A549 (cell line): ENCODE results near the gene CEBPB. TPM values are rescaled to one million over a fixed set of nuclear protein-coding genes. Genes with fewer than 3 reads are reported as not detected.

Experiments
- ATAC-seq, 2 experiments: fragments of 200-7000 bp in 1 of 2; fragments of >200 bp in 1 of 2; cut with Nextera tagmentation in 1 of 2; cut with Tn5 transposase in 1 of 2; 3 replicates each; pipeline versions ENCODE4 v1.8.0 to v1.9.1; 2018 to 2020; ENCODE audit warnings: mild to moderate bottlenecking in 1 of 2, moderate library complexity in 1 of 2
- CTCF ChIA-PET: fragments of 300-600 bp; sonication (Branson Sonifier 250); formaldehyde crosslinking; extraction: SDS; loops from one replicate; lab custom pipeline; 2021; ENCODE audit warnings: antibody characterized with exemption, inconsistent platforms; lab: Yijun Ruan, JAX
- POLR2A ChIA-PET: fragments of 350-600 bp; formaldehyde crosslinking; extraction: SDS; loops from one replicate; lab custom pipeline; 2021; ENCODE audit warnings: antibody characterized with exemption, inconsistent platforms; lab: Yijun Ruan, JAX
- DNase-seq, 2 experiments: peaks; one replicate each; pipeline versions ENCODE4 v3.0.0 to v3.0.0-alpha.2; 2011 to 2016; ENCODE audit warnings: low read depth in 1 of 2, low spot score in 1 of 2
- FAIRE-seq: peaks from 2 replicates; lab custom pipeline; 2011; peaks lifted over from hg19 to GRCh38; lab: Jason Lieb, UNC
- H3K27ac ChIP-seq, 2 experiments: fragments of >200 bp; sonication (Bioruptor Twin); formaldehyde crosslinking; 3 replicates each; pipeline ENCODE4 v1.5.1; 2016 to 2017
- H3K4me1 ChIP-seq: fragments of >200 bp; sonication (Bioruptor Twin); formaldehyde crosslinking; 3 replicates; pipeline ENCODE4 v1.6.1; 2016
- H3K4me2 ChIP-seq: fragments of >200 bp; sonication (Bioruptor Twin); formaldehyde crosslinking; 3 replicates; pipeline ENCODE4 v1.6.1; 2016
- H3K4me3 ChIP-seq: fragments of >200 bp; sonication (Bioruptor Twin); formaldehyde crosslinking; 3 replicates; pipeline ENCODE4 v1.5.1; 2016
- H3K9me3 ChIP-seq: fragments of >200 bp; sonication (Bioruptor Twin); formaldehyde crosslinking; 3 replicates; pipeline ENCODE4 v1.6.1; 2016
- CHD2 ChIP-seq: fragments of 150-350 bp; IDR thresholded peaks from 2 replicates; pipeline ENCODE4 v1.6.1; 2014; ENCODE audit warnings: low read length; ENCODE audit not compliant: partially characterized antibody
- CHD4 ChIP-seq: fragments of 200-600 bp; sonication (generic); IDR thresholded peaks from 2 replicates; pipeline ENCODE4 v1.6.1; 2016; ENCODE audit warnings: antibody characterized with exemption, mild to moderate bottlenecking, borderline replicate concordance
- EHF ChIP-seq: fragments of 250-450 bp; sonication (Bioruptor Pico); IDR thresholded peaks from 2 replicates; pipeline ENCODE4 v1.5.0; 2020; ENCODE audit warnings: mild to moderate bottlenecking
- EHMT2 ChIP-seq: fragments of 200-600 bp; sonication (generic); IDR thresholded peaks from 2 replicates; pipeline ENCODE4 v1.6.1; 2016; ENCODE audit warnings: antibody characterized with exemption, low read depth, mild to moderate bottlenecking, moderate library complexity
- FOSL2 ChIP-seq, 2 experiments: fragments of 450-650 bp in 1 of 2; fragments of >200 bp in 1 of 2; sonication (Bioruptor Twin) in 1 of 2; formaldehyde crosslinking; IDR thresholded peaks; 2 replicates each; pipeline versions ENCODE4 v1.5.0 to v1.6.1; 2016 to 2020; ENCODE audit warnings: mild to moderate bottlenecking in 1 of 2, moderate library complexity in 1 of 2
- GATA3 ChIP-seq: IDR thresholded peaks from 2 replicates; pipeline ENCODE4 v1.6.1; 2012; ENCODE audit warnings: borderline replicate concordance
- HDAC2 ChIP-seq: fragments of 200-600 bp; sonication (generic); IDR thresholded peaks from 2 replicates; pipeline ENCODE4 v1.6.1; 2016
- HEYL ChIP-seq: fragments of 250-450 bp; sonication (Bioruptor Pico); IDR thresholded peaks from 2 replicates; pipeline ENCODE4 v1.8.0; 2021; ENCODE audit warnings: mild to moderate bottlenecking, moderate library complexity
- HOXA7 ChIP-seq: fragments of 250-450 bp; sonication (Bioruptor Pico); IDR thresholded peaks from 2 replicates; pipeline ENCODE4 v1.5.0; 2020; ENCODE audit warnings: mild to moderate bottlenecking, moderate library complexity
- HOXB13 ChIP-seq: fragments of 250-450 bp; sonication (Bioruptor Pico); IDR thresholded peaks from 2 replicates; pipeline ENCODE4 v1.5.0; 2020; ENCODE audit warnings: low read depth, mild to moderate bottlenecking, moderate library complexity
- HOXB5 ChIP-seq: fragments of 250-450 bp; sonication (Bioruptor Pico); IDR thresholded peaks from 2 replicates; pipeline ENCODE4 v1.5.0; 2020; ENCODE audit warnings: mild to moderate bottlenecking, moderate library complexity
- KDM5A ChIP-seq: fragments of 200-600 bp; sonication (generic); IDR thresholded peaks from 2 replicates; pipeline ENCODE4 v1.6.1; 2016; ENCODE audit warnings: antibody characterized with exemption, mild to moderate bottlenecking
- MAFK ChIP-seq: fragments of 450-650 bp; IDR thresholded peaks from 2 replicates; pipeline ENCODE4 v1.6.1; 2014; ENCODE audit not compliant: partially characterized antibody
- MAZ ChIP-seq: fragments of 150-350 bp; IDR thresholded peaks from 2 replicates; pipeline ENCODE4 v1.6.1; 2014; ENCODE audit warnings: antibody characterized with exemption, low read depth, low read length, borderline replicate concordance
- MYC ChIP-seq: IDR thresholded peaks from 2 replicates; pipeline ENCODE4 v1.6.1; 2012; ENCODE audit warnings: mild to moderate bottlenecking, inconsistent platforms, low read length, improper control_type of control experiment, borderline replicate concordance
- NPAS2 ChIP-seq: fragments of 250-450 bp; sonication (Bioruptor Pico); IDR thresholded peaks from 2 replicates; pipeline ENCODE4 v1.8.0; 2022; ENCODE audit warnings: mild to moderate bottlenecking, moderate library complexity, borderline replicate concordance
- NR3C1 ChIP-seq: fragments of >200 bp; sonication (Bioruptor Twin); formaldehyde crosslinking; IDR thresholded peaks from 3 replicates; pipeline ENCODE4 v1.6.1; 2017
- PHF8 ChIP-seq: fragments of 200-600 bp; sonication (generic); IDR thresholded peaks from 2 replicates; pipeline ENCODE4 v1.6.1; 2016; ENCODE audit warnings: low read depth, mild to moderate bottlenecking, antibody characterized with exemption, moderate library complexity, borderline replicate concordance
- POLR2A ChIP-seq: IDR thresholded peaks from 2 replicates; pipeline ENCODE4 v1.6.1; 2012; ENCODE audit warnings: mild to moderate bottlenecking, low read length
- RARB ChIP-seq: fragments of 250-450 bp; sonication (Bioruptor Pico); IDR thresholded peaks from 2 replicates; pipeline ENCODE4 v1.8.0; 2021; ENCODE audit warnings: mild to moderate bottlenecking, moderate library complexity
- RFX5 ChIP-seq: fragments of 450-650 bp; IDR thresholded peaks from 2 replicates; pipeline ENCODE4 v1.7.1; 2014; ENCODE audit warnings: antibody characterized with exemption, mild to moderate bottlenecking, moderate library complexity
- RNF2 ChIP-seq: fragments of 200-600 bp; sonication (generic); IDR thresholded peaks from 2 replicates; pipeline ENCODE4 v1.6.1; 2016; ENCODE audit warnings: low read depth, mild to moderate bottlenecking, antibody characterized with exemption, moderate library complexity, borderline replicate concordance
- SMC3 ChIP-seq: fragments of >200 bp; sonication (Bioruptor Twin); formaldehyde crosslinking; IDR thresholded peaks from 3 replicates; pipeline ENCODE4 v1.6.1; 2018; ENCODE audit warnings: inconsistent platforms
- TFCP2L1 ChIP-seq: fragments of 250-450 bp; sonication (Bioruptor Pico); IDR thresholded peaks from 2 replicates; pipeline ENCODE4 v1.5.0; 2021; ENCODE audit warnings: mild to moderate bottlenecking
- ZFP36 ChIP-seq: fragments of 450-650 bp; IDR thresholded peaks from 2 replicates; pipeline ENCODE4 v1.6.1; 2014; ENCODE audit warnings: borderline replicate concordance; ENCODE audit not compliant: partially characterized antibody
- ZSCAN20 ChIP-seq: fragments of 250-450 bp; sonication (Bioruptor Pico); IDR thresholded peaks from 2 replicates; pipeline ENCODE4 v1.8.0; 2022; ENCODE audit warnings: mild to moderate bottlenecking, moderate library complexity
- WGBS: methylation state at CpG from one replicate; pipeline ENCODE4 v1.1.6; 2017; ENCODE audit errors: missing lambda C conversion rate; 5-methylcytosine and 5-hydroxymethylcytosine counted together
- polyA plus RNA-seq, 4 experiments: library from polyadenylated mRNA; depleted of rRNA in 3 of 4; stranded (reverse); fragments of >200 nt; fragmentation: RNase III in 1 of 4; extraction: RNeasy Plus Mini Kit Qiagen cat#74134 plus additional on column Dnase treatment in 1 of 4; gene quantifications; 2 replicates in 3 of 4; 3 replicates in 1 of 4; pipeline ENCODE4 v1.2.3, GENCODE V29; 2011 to 2017
- TF ChIP-seq, protein P1 (sequence below): IDR thresholded peaks from 2 replicates; pipeline ENCODE4 v1.6.1; 2012; ENCODE audit warnings: low read depth, borderline replicate concordance
- TF ChIP-seq, protein P2 (sequence below): IDR thresholded peaks from 2 replicates; pipeline ENCODE4 v1.6.1; 2012
- TF ChIP-seq, protein P3 (sequence below): fragments of 150-350 bp; IDR thresholded peaks from 2 replicates; pipeline ENCODE4 v1.6.1; 2014; ENCODE audit warnings: low read depth, mild to moderate bottlenecking, low read length
- TF ChIP-seq, protein P4 (sequence below): fragments of 450-650 bp; IDR thresholded peaks from 2 replicates; pipeline ENCODE4 v1.6.1; 2014; ENCODE audit warnings: antibody characterized with exemption
- TF ChIP-seq, protein P5 (sequence below): fragments of >200 bp; sonication (Bioruptor Twin); formaldehyde crosslinking; IDR thresholded peaks from 2 replicates; pipeline ENCODE4 v1.6.1; 2016
- TF ChIP-seq, protein P6 (sequence below): fragments of >200 bp; sonication (Bioruptor Twin); formaldehyde crosslinking; IDR thresholded peaks from 3 replicates; pipeline ENCODE4 v1.6.1; 2016
- TF ChIP-seq, protein P7 (sequence below): fragments of 250-450 bp; sonication (Bioruptor Pico); IDR thresholded peaks from 2 replicates; pipeline ENCODE4 v1.5.0; 2021; ENCODE audit warnings: mild to moderate bottlenecking, moderate library complexity, borderline replicate concordance
- TF ChIP-seq, protein P8 (sequence below): fragments of 250-450 bp; sonication (Bioruptor Pico); IDR thresholded peaks from 2 replicates; pipeline ENCODE4 v1.5.0; 2020; ENCODE audit warnings: low read depth, mild to moderate bottlenecking, moderate library complexity

CEBPB gene
- polyA plus RNA-seq, 2 of the 4 experiments (the other 2 are of a cell fraction): 45.4 to 74.0 TPM

DNA sequence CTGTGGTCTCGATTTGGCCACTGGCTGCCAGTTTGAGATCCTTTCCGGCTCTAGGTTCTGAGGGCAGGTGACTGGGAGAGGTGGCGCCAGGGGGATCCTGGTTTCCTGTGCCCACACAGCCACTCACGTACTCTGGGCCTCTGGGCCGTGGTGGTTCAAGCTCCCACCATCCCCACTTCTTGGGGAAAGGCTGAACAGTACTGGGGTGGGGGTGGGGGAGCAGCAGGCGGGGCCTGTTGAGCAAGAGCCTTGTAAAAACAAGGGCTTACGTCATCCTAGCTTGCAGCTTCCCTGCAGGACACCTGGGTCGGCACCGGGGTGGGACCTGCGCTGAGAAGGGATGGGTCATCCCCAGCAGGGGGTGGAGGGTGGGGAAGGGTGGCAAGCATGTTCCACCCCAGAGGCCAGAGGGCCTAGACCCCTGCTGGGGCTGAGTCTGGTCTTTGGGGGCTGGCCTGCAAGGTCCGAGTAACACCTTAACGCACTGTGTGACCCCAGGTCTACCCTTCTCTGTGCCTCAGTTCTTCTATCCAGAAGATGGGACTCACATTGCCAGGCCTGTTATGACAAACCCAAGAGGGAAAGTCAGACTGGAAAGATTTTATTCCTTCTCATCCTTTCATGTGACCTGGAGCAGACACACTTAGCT, 3.1 kb upstream of the CEBPB start:
- Histone ChIP-seq H3K27ac (peak overlapping the region; percentile 97 to 98), H3K9me3 (no peaks in the 10 kb centered on the region), H3K4me2 (peak overlapping the region; percentile 67), H3K4me3 (no peak overlapping the region), H3K4me1 (peaks cover 42% of the 10 kb centered on the region)
- peak in 1 of 2 experiments; percentile 88 for DNase-seq
- FAIRE-seq: no peak
- WGBS: 19% methylated on average over 9 of the region's 12 CpGs
- ChIA-PET CTCF (interaction anchor here (0.6 to 27.5 kb wide), 40 partner anchors 9 to 728 kb away, joined by 3 to 1085 read pairs (median 4); partner anchors contain the start of gene UBE2V1), POLR2A (no interaction called here)
- peak; percentile 7 to 8; a peak in 3 of 6 replicates for ATAC-seq
- TF ChIP-seq, protein P1, sequence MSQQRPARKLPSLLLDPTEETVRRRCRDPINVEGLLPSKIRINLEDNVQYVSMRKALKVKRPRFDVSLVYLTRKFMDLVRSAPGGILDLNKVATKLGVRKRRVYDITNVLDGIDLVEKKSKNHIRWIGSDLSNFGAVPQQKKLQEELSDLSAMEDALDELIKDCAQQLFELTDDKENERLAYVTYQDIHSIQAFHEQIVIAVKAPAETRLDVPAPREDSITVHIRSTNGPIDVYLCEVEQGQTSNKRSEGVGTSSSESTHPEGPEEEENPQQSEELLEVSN: no peak
- TF ChIP-seq HEYL (no peak), PHF8 (no peak), RARB (CRISPR knock-in tag) (no peak), KDM5A (no peak), GATA3 (peak; percentile 45; the same call in 1 of the 2 replicates), POLR2A (no peak), NPAS2 (CRISPR knock-in tag) (no peak), HOXA7 (CRISPR knock-in tag) (no peak), EHMT2 (no peak), ZFP36 (no peak), MYC (no peak; the same call in 1 of the 2 replicates), CHD4 (no peak), RNF2 (no peak), HOXB13 (CRISPR knock-in tag) (no peak), TFCP2L1 (CRISPR knock-in tag) (no peak), NR3C1 (no peak), EHF (CRISPR knock-in tag) (no peak), ZSCAN20 (CRISPR knock-in tag) (no peak), CHD2 (peak; percentile 34), RFX5 (no peak), HDAC2 (no peak), FOSL2 (IDR thresholded peaks at IDR 0.05) (peak; percentile 56; the same call in 1 of the 2 replicates), FOSL2 (CRISPR knock-in tag; IDR thresholded peaks at IDR 0.05) (peak; percentile 39; the same call in 1 of the 2 replicates), HOXB5 (CRISPR knock-in tag) (no peak), MAFK (no peak), MAZ (no peak), SMC3 (peak; percentile 26; the same call in 1 of the 3 replicates)
- TF ChIP-seq, protein P2, sequence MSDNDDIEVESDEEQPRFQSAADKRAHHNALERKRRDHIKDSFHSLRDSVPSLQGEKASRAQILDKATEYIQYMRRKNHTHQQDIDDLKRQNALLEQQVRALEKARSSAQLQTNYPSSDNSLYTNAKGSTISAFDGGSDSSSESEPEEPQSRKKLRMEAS: peak; percentile 35; the same call in 1 of the 2 replicates
- TF ChIP-seq, protein P3, sequence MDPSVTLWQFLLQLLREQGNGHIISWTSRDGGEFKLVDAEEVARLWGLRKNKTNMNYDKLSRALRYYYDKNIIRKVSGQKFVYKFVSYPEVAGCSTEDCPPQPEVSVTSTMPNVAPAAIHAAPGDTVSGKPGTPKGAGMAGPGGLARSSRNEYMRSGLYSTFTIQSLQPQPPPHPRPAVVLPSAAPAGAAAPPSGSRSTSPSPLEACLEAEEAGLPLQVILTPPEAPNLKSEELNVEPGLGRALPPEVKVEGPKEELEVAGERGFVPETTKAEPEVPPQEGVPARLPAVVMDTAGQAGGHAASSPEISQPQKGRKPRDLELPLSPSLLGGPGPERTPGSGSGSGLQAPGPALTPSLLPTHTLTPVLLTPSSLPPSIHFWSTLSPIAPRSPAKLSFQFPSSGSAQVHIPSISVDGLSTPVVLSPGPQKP: no peak
- TF ChIP-seq, protein P4, sequence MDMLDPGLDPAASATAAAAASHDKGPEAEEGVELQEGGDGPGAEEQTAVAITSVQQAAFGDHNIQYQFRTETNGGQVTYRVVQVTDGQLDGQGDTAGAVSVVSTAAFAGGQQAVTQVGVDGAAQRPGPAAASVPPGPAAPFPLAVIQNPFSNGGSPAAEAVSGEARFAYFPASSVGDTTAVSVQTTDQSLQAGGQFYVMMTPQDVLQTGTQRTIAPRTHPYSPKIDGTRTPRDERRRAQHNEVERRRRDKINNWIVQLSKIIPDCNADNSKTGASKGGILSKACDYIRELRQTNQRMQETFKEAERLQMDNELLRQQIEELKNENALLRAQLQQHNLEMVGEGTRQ: no peak
- TF ChIP-seq, protein P5, sequence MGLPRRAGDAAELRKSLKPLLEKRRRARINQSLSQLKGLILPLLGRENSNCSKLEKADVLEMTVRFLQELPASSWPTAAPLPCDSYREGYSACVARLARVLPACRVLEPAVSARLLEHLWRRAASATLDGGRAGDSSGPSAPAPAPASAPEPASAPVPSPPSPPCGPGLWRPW: peak; percentile 66
- TF ChIP-seq, protein P6, sequence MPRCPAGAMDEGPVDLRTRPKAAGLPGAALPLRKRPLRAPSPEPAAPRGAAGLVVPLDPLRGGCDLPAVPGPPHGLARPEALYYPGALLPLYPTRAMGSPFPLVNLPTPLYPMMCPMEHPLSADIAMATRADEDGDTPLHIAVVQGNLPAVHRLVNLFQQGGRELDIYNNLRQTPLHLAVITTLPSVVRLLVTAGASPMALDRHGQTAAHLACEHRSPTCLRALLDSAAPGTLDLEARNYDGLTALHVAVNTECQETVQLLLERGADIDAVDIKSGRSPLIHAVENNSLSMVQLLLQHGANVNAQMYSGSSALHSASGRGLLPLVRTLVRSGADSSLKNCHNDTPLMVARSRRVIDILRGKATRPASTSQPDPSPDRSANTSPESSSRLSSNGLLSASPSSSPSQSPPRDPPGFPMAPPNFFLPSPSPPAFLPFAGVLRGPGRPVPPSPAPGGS: 0 out of 3 replicates have a peak, but pooled peaks have one; percentile 75
- TF ChIP-seq, protein P7, sequence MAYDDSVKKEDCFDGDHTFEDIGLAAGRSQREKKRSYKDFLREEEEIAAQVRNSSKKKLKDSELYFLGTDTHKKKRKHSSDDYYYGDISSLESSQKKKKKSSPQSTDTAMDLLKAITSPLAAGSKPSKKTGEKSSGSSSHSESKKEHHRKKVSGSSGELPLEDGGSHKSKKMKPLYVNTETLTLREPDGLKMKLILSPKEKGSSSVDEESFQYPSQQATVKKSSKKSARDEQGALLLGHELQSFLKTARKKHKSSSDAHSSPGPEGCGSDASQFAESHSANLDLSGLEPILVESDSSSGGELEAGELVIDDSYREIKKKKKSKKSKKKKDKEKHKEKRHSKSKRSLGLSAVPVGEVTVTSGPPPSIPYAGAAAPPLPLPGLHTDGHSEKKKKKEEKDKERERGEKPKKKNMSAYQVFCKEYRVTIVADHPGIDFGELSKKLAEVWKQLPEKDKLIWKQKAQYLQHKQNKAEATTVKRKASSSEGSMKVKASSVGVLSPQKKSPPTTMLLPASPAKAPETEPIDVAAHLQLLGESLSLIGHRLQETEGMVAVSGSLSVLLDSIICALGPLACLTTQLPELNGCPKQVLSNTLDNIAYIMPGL (CRISPR knock-in tag): no peak
- TF ChIP-seq, protein P8, sequence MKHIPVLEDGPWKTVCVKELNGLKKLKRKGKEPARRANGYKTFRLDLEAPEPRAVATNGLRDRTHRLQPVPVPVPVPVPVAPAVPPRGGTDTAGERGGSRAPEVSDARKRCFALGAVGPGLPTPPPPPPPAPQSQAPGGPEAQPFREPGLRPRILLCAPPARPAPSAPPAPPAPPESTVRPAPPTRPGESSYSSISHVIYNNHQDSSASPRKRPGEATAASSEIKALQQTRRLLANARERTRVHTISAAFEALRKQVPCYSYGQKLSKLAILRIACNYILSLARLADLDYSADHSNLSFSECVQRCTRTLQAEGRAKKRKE (CRISPR knock-in tag): no peak
